Retinal pigment epithelial cell (primary cell): Measurements from ENCODE around the gene SRC.

Experiments
- DNase-seq: peaks from one replicate; pipeline ENCODE4 v3.0.0-alpha.2; 2010; ENCODE audit warnings: low read depth
- H3K4me3 ChIP-seq: 2 replicates; pipeline ENCODE4 v1.5.1; 2011; ENCODE audit warnings: mild to moderate bottlenecking, low read length, control low read depth, moderate library complexity
- CTCF ChIP-seq: conservative IDR thresholded peaks from 2 replicates; pipeline ENCODE4 v1.5.1; 2011; ENCODE audit warnings: low read depth, low read length, control low read depth, inconsistent platforms

Gene SRC

DNA sequence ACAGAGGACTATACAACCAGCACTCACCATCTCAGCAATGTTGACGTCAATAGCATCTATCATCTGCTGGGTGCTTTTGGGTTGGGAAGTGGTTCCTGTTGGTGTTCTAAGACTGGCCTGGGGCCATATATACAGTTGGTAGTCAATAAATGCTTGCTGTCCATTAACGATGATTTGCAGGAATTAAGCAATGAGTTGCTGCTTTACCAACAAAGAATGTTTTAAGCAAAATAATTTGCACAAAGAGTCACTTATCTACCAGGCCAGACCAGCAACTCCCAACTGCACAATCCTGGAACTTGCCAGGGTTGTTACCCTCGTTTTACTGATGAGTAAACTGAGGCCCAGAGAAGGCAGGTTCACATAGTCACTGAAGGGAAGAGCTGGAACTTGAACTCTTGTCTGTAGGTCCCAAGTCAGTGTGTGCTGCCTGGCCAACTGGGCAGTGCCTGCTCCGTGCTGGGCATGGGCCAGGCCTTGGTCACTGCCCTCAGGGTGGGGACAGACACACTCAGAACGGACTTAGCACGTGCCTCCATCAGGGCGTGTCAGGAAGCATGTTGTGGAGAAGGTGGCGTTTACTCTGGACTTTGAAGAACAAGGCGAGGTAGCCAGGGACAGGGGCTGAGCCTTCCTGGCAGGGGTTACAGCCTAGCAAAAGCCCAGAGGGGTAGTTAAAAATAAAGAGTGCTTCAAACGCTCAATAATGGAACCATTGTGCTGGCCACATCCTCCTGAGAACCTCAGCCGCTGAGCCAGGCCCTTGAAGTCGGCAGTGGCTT, 2.5 kb upstream of the SRC start:
- DNase-seq, result no peak

DNA sequence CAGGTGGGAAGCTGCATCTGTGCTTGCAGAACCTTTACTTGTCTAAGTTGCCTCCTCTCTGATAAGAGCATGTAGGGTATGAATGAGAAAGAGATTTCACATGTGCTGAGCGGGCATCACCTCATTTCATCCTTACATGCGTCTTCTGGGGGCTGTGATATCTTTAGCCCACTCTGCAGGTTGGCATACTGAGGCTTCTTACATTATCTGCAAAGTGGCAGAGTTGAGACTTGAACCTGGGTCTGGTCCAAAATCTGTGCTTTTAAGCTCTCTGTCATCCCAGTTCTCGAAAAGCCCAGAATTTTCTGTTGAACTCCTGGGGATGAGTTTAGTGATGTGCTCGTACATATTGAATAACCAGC, 2.0 kb upstream of the SRC start:
- no peak for DNase-seq
- TF ChIP-seq CTCF, result no peak
- no peak overlapping the region for H3K4me3 ChIP-seq

More for the DNA sequence above, 2.5 kb upstream of the SRC start:
- no peak overlapping the region for H3K4me3 ChIP-seq
- no peak for TF ChIP-seq CTCF

GRCh38 chr20:37344506-37345338, 1.2 kb upstream of the SRC start:
- peak overlapping the region; percentile 60 for H3K4me3 ChIP-seq
- no peak for DNase-seq
- no peak for TF ChIP-seq CTCF

DNA sequence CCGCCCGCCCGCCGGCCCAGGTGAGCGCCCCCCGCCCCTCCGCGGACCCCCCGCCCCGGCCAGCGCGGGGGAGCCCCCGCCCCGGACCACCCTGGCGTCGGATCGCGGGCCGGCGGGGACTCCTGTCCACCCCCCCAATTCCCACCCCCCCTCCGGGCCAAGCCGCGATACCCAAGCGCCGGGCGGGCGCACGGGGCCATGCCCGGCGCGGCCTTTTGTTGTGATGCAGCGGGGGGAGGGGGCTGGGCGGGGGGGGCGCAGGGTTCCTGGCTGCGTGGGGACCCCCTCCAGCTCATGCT, 245 bp downstream of the SRC start:
- TF ChIP-seq CTCF, result no peak
- H3K4me3 ChIP-seq, result peak overlapping the region; percentile 60
- no peak for DNase-seq

DNA sequence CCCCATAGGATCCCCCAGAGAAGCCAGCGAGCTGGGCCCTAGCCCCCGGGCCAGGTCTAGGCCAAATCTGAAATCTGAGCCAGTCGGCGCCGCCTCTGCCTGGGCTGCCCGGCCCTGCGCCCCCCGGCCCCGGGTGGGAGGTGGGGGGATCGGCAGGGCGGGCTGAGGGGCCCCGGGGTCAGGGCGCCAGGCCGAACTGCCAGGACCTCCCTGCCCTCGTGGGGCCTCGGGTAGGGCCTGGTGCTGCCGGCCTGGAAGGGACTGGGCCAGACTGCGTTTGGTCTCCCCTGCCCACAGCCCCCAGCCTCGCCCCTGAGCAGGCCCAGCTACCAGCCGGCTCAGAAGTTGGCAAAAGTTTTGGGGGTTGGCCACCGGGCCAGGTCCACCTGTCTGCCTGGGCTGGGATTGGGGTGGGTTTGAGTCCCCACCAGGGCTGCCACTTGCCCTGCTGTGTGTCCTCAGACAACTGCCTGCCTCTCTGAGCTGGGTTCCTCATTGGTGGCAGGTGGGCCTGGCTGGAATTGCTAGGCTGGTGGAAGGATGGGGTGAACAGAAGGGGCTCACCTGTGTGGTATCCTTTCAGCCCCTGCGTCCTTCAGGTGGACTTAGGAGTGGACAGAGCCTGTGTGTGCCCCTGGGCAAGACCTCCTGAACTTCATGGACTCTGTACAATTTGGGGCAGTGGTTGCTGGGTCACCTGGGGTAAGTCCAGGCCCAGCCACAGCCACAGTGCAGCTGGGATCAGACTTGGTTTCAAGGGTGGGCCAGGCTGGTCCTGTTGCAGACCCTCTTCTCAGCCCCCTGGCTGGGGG, 801 bp downstream of the SRC start:
- no peak for DNase-seq
- no peak for TF ChIP-seq CTCF
- peak overlapping the region; percentile 60 for H3K4me3 ChIP-seq

GRCh38 chr20:37347347-37347823, 1.4 kb downstream of the SRC start:
- H3K4me3 ChIP-seq, result peak overlapping the region; percentile 60
- TF ChIP-seq CTCF, result no peak
- DNase-seq, result no peak
